Ishikawa (cell line): ENCODE results near the gene GRIP2.

Experiments
- CEBPB ChIP-seq: IDR thresholded peaks from 2 replicates; pipeline ENCODE4 v1.6.1; 2012
- CREB1 ChIP-seq: IDR thresholded peaks from 2 replicates; pipeline ENCODE4 v1.6.1; 2012; ENCODE audit warnings: low read depth
- EGR1 ChIP-seq: IDR thresholded peaks from 2 replicates; pipeline ENCODE4 v1.6.1; 2012
- EP300 ChIP-seq: IDR thresholded peaks from 2 replicates; pipeline ENCODE4 v1.6.1; 2012; ENCODE audit warnings: borderline replicate concordance
- FOXM1 ChIP-seq: IDR thresholded peaks from 2 replicates; pipeline ENCODE4 v1.6.1; 2012; ENCODE audit warnings: low read depth, borderline replicate concordance
- NFIC ChIP-seq: IDR thresholded peaks from 2 replicates; pipeline ENCODE4 v1.6.1; 2012
- RAD21 ChIP-seq: IDR thresholded peaks from 2 replicates; pipeline ENCODE4 v1.6.1; 2012; ENCODE audit warnings: low read depth
- TAF1 ChIP-seq: IDR thresholded peaks from 2 replicates; pipeline ENCODE4 v1.6.1; 2012; ENCODE audit warnings: low read depth, mild to moderate bottlenecking
- TCF12 ChIP-seq: IDR thresholded peaks from 2 replicates; pipeline ENCODE4 v1.6.1; 2012; ENCODE audit warnings: low read depth
- TEAD4 ChIP-seq: IDR thresholded peaks from 2 replicates; pipeline ENCODE4 v1.6.1; 2012
- YY1 ChIP-seq: IDR thresholded peaks from 2 replicates; pipeline ENCODE4 v1.6.1; 2012; ENCODE audit warnings: low read depth
- ZBTB7A ChIP-seq: IDR thresholded peaks from 2 replicates; pipeline ENCODE4 v1.6.1; 2012; ENCODE audit warnings: low read depth
- TF ChIP-seq, protein P1 (sequence below): IDR thresholded peaks from 2 replicates; pipeline ENCODE4 v1.6.1; 2012
- TF ChIP-seq, protein P2 (sequence below): IDR thresholded peaks from 2 replicates; pipeline ENCODE4 v1.6.1; 2012
- TF ChIP-seq, protein P3 (sequence below): IDR thresholded peaks from 2 replicates; pipeline ENCODE4 v1.6.1; 2012; ENCODE audit warnings: low read depth, mild to moderate bottlenecking

The GRIP2 gene

DNA sequence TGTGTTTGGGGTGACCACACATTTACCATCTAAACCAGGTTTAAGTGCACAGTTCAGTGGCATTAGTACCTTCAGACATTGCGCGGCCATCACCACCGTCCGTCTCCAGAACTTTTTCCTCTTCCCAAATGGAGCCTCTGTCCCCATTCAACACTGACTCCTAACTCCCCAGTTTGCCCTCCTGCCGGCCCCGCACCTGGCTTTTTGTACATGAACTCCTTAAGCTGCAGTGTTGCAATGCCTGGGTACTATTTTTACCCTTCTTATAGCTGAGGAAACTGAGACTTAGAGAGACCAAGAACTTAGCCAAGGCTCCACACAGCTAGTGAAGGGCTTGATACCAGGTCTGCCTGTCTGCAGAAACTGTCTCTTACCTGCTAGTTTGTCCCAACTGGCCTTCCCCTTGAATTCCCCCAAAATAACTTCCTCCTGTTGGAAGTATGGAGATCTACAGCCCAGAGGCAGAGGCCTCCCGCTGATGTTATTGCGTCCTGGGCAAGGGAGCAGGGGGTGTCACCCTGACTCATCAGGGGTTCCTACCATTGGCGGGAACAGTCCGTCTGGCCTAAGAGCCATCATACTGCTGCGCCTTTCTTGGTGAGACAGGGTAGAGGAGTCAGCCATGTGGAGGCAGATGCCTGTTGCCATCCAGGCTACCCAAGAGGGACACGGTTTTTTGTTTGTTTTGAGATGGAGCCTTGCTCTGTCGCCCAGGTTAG lies 65.6 kb downstream of the GRIP2 start:
- no peak for TF ChIP-seq FOXM1
- no peak for TF ChIP-seq CREB1
- no peak for TF ChIP-seq NFIC
- TF ChIP-seq RAD21: no peak
- no peak for TF ChIP-seq EP300
- no peak for TF ChIP-seq TEAD4
- TF ChIP-seq, protein P1, sequence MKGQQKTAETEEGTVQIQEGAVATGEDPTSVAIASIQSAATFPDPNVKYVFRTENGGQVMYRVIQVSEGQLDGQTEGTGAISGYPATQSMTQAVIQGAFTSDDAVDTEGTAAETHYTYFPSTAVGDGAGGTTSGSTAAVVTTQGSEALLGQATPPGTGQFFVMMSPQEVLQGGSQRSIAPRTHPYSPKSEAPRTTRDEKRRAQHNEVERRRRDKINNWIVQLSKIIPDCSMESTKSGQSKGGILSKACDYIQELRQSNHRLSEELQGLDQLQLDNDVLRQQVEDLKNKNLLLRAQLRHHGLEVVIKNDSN: no peak

DNA sequence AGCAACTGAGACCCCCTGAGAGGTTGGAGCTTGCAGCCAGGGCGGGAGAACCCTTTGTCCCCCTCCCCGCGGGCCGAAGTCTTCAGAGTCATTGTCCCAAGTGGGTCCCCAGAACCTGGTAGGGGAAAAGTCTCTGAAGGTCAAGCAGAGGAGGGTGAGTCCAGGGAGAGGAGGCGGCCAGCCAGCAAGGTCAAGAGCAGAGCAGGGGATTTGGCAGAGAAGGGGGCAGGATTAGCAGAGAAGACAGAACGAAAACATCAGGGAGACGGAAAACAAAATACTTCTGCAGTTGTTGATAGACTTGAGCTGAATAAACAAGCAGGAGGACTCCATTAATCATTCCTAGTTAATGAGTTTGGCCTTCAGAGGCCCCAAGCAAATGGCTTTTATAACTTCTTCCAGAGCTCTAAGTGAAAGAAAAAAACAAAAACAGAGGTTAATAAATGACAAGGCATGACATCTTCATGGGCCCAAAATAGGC lies 66.7 kb downstream of the GRIP2 start:
- TF ChIP-seq FOXM1 (no peak), TAF1 (no peak), EGR1 (no peak), TCF12 (no peak), RAD21 (no peak), CEBPB (no peak), EP300 (no peak), ZBTB7A (no peak), YY1 (no peak), NFIC (no peak), CREB1 (no peak), TEAD4 (no peak)
- TF ChIP-seq, protein P2, sequence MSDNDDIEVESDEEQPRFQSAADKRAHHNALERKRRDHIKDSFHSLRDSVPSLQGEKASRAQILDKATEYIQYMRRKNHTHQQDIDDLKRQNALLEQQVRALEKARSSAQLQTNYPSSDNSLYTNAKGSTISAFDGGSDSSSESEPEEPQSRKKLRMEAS: no peak
- TF ChIP-seq, protein P1: no peak
- TF ChIP-seq, protein P3, sequence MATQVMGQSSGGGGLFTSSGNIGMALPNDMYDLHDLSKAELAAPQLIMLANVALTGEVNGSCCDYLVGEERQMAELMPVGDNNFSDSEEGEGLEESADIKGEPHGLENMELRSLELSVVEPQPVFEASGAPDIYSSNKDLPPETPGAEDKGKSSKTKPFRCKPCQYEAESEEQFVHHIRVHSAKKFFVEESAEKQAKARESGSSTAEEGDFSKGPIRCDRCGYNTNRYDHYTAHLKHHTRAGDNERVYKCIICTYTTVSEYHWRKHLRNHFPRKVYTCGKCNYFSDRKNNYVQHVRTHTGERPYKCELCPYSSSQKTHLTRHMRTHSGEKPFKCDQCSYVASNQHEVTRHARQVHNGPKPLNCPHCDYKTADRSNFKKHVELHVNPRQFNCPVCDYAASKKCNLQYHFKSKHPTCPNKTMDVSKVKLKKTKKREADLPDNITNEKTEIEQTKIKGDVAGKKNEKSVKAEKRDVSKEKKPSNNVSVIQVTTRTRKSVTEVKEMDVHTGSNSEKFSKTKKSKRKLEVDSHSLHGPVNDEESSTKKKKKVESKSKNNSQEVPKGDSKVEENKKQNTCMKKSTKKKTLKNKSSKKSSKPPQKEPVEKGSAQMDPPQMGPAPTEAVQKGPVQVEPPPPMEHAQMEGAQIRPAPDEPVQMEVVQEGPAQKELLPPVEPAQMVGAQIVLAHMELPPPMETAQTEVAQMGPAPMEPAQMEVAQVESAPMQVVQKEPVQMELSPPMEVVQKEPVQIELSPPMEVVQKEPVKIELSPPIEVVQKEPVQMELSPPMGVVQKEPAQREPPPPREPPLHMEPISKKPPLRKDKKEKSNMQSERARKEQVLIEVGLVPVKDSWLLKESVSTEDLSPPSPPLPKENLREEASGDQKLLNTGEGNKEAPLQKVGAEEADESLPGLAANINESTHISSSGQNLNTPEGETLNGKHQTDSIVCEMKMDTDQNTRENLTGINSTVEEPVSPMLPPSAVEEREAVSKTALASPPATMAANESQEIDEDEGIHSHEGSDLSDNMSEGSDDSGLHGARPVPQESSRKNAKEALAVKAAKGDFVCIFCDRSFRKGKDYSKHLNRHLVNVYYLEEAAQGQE: no peak

GRCh38 chr3:14472471-14473351 lies 67.4 kb downstream of the GRIP2 start:
- TF ChIP-seq YY1 (no peak), TAF1 (no peak), TEAD4 (peak; percentile 82), FOXM1 (no peak), EP300 (peak; percentile 54; the same call in 1 of the 2 replicates), CREB1 (no peak), ZBTB7A (peak; percentile 32; the same call in 1 of the 2 replicates), EGR1 (no peak), CEBPB (no peak), RAD21 (peak; percentile 11; the same call in 1 of the 2 replicates), TCF12 (peak; percentile 41; the same call in 1 of the 2 replicates), NFIC (no peak)
- TF ChIP-seq, protein P3: no peak
- TF ChIP-seq, protein P1: no peak
- TF ChIP-seq, protein P2: no peak

GRCh38 chr3:14471690-14472089 lies 68.5 kb downstream of the GRIP2 start:
- TF ChIP-seq ZBTB7A (no peak), TAF1 (no peak), EGR1 (no peak), CREB1 (no peak), RAD21 (no peak), TEAD4 (no peak), CEBPB (no peak), EP300 (no peak), NFIC (no peak), FOXM1 (no peak), YY1 (no peak)
- TF ChIP-seq, protein P1: no peak
- TF ChIP-seq, protein P2: no peak
- TF ChIP-seq, protein P3: no peak
